ENCODE results near the gene REEP1. TPM values are rescaled to one million over a fixed set of nuclear protein-coding genes. Genes with fewer than 3 reads are reported as not detected.

Gene REEP1
- total RNA-seq, 1 experiment from 2014 or later = not detected

DNA sequence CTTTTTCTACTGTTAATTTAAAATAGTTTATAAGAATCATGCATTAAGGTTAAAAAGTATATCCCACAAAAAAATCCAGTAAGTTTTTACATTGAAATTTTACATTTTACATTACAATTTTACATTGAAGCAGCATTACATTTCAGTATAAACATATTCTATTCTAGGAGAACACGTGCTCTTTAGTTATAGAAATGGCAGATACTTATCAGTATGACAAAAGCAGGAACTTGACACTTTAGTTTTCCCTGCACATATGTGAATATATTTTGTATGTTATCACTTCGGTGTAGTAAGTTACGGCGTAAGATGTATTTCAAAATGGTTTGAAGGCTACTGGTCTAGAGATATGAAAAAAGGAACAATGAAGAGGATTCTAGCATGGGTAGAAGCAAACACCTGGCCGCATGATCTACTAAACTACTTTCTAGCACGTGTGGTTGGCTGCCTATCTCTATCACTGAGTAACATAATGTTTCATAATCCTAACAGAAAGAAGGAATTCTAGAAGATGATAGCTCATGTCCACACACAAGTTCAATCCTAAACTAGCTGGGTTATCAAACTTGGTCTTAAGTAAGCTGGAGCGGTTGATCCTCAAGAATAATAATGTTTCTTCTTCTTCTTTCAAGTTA is 147.5 kb downstream of the REEP1 start:
- peaks cover 42% of the 10 kb centered on the region for H3K4me1 Mint-ChIP-seq (ENCODE audit: insufficient read depth, unreplicated experiment)
- TF ChIP-seq CTCF (IDR thresholded peaks at IDR 0.05; ENCODE audit: unreplicated experiment) = no peak
- POLR2A ChIA-PET = interaction anchor here (0.7 kb wide), 1 partner anchor 70 kb away, joined by 4 read pairs; no protein-coding TSS in a partner anchor
- no peak overlapping the region for H3K4me3 Mint-ChIP-seq (ENCODE audit: unreplicated experiment)
- H3K27me3 Mint-ChIP-seq (ENCODE audit: insufficient read depth, unreplicated experiment) = no peaks in the 10 kb centered on the region
- CTCF ChIA-PET = no interaction called here
- no peak for DNase-seq (ENCODE audit: unreplicated experiment)
- H3K9me3 Mint-ChIP-seq (ENCODE audit: unreplicated experiment) = no peaks in the 10 kb centered on the region
- H3K36me3 Mint-ChIP-seq (ENCODE audit: insufficient read depth, unreplicated experiment) = peaks cover 51% of the 10 kb centered on the region
- H3K27ac Mint-ChIP-seq (ENCODE audit: low read depth, unreplicated experiment) = peak overlapping the region; percentile 76
- intact Hi-C loops (cut with micrococcal nuclease) = no loop called here
- BruUV-seq (replicated peaks) = no TSS peak

GRCh38 chr2:86186431-86186830 is 151.0 kb downstream of the REEP1 start:
- no peak overlapping the region for H3K4me3 Mint-ChIP-seq (ENCODE audit: unreplicated experiment)
- H3K27ac Mint-ChIP-seq (ENCODE audit: low read depth, unreplicated experiment) = no peak overlapping the region
- intact Hi-C loops (cut with micrococcal nuclease) = no loop called here
- H3K4me1 Mint-ChIP-seq (ENCODE audit: insufficient read depth, unreplicated experiment) = peaks cover 48% of the 10 kb centered on the region
- no peak for DNase-seq (ENCODE audit: unreplicated experiment)
- no TSS peak for BruUV-seq (replicated peaks)
- no peaks in the 10 kb centered on the region for H3K9me3 Mint-ChIP-seq (ENCODE audit: unreplicated experiment)
- ChIA-PET POLR2A (interaction anchor here (0.6 to 4.0 kb wide), 2 partner anchors 8 to 477 kb away, joined by 4 to 28 read pairs; partner anchors contain the start of gene IMMT), CTCF (interaction anchor here (0.6 to 0.7 kb wide), 3 partner anchors 13 to 43 kb away, joined by 3 read pairs; no protein-coding TSS in a partner anchor)
- peaks cover 31% of the 10 kb centered on the region for H3K36me3 Mint-ChIP-seq (ENCODE audit: insufficient read depth, unreplicated experiment)
- H3K27me3 Mint-ChIP-seq (ENCODE audit: insufficient read depth, unreplicated experiment) = no peaks in the 10 kb centered on the region
- no peak for TF ChIP-seq CTCF (IDR thresholded peaks at IDR 0.05; ENCODE audit: unreplicated experiment)

- no TSS peak for BruUV-seq (replicated peaks)
- Mint-ChIP-seq H3K9me3 (ENCODE audit: unreplicated experiment) (no peaks in the 10 kb centered on the region), H3K27ac (ENCODE audit: low read depth, unreplicated experiment) (no peak overlapping the region), H3K4me3 (ENCODE audit: unreplicated experiment) (no peak overlapping the region), H3K27me3 (ENCODE audit: insufficient read depth, unreplicated experiment) (no peaks in the 10 kb centered on the region), H3K4me1 (ENCODE audit: insufficient read depth, unreplicated experiment) (peaks cover 48% of the 10 kb centered on the region), H3K36me3 (ENCODE audit: insufficient read depth, unreplicated experiment) (peaks cover 24% of the 10 kb centered on the region)
- no peak for TF ChIP-seq CTCF (IDR thresholded peaks at IDR 0.05; ENCODE audit: unreplicated experiment)
- intact Hi-C loops (cut with micrococcal nuclease) = no loop called here
- no peak for DNase-seq (ENCODE audit: unreplicated experiment)
- ChIA-PET CTCF (interaction anchor here (0.8 kb wide), 1 partner anchor 12 kb away, joined by 4 read pairs; no protein-coding TSS in a partner anchor), POLR2A (interaction anchor here (0.5 to 4.0 kb wide), 6 partner anchors 9 to 421 kb away, joined by 3 to 28 read pairs (median 4); partner anchors contain the start of genes IMMT, KDM3A and MRPL35)
Measured at GRCh38 chr2:86185517-86186212, 151.8 kb downstream of the REEP1 start.

DNA sequence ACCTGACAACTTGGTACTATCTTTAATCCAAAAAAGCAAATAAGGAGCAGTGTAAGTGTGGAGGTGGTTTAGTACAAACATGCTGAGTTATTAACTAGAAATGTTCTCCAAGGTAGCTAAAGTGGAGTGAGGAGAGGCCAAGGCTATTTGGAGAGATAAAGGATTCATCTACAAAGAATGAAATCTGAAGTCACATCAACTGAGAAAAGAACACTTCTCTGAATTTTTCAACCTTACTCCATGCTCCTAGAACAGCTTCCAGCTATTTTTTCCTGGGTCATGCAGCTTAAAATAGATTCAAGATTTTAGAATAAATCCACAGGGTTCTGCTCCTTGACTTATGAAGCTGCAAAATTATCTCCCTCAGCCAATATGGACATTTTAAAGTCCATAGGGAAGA is 160.8 kb downstream of the REEP1 start:
- Mint-ChIP-seq H3K27ac (ENCODE audit: low read depth, unreplicated experiment) (peak overlapping the region; percentile 52), H3K36me3 (ENCODE audit: insufficient read depth, unreplicated experiment) (peaks cover 65% of the 10 kb centered on the region), H3K4me3 (ENCODE audit: unreplicated experiment) (no peak overlapping the region), H3K27me3 (ENCODE audit: insufficient read depth, unreplicated experiment) (no peaks in the 10 kb centered on the region), H3K9me3 (ENCODE audit: unreplicated experiment) (no peaks in the 10 kb centered on the region), H3K4me1 (ENCODE audit: insufficient read depth, unreplicated experiment) (peaks cover 13% of the 10 kb centered on the region)
- TF ChIP-seq CTCF (IDR thresholded peaks at IDR 0.05; ENCODE audit: unreplicated experiment) = no peak
- DNase-seq (ENCODE audit: unreplicated experiment) = no peak
- POLR2A ChIA-PET = interaction anchor here (0.6 to 1.1 kb wide), 2 partner anchors 70 to 564 kb away, joined by 5 read pairs; partner anchors contain the start of gene PTCD3
- CTCF ChIA-PET = interaction anchor here (0.5 kb wide), 1 partner anchor 10 kb away, joined by 3 read pairs; no protein-coding TSS in a partner anchor
- BruUV-seq (replicated peaks) = no TSS peak
- intact Hi-C loops (cut with micrococcal nuclease) = no loop called here

Measured in MCF 10A (cell line).